Measurements from ENCODE around the gene EBI3. TPM values are rescaled to one million over a fixed set of nuclear protein-coding genes. Genes with fewer than 3 reads are reported as not detected.

Gene EBI3
- total RNA-seq, 1 donor = not detected

GRCh38 chr19:4201798-4202197 lies 27.5 kb upstream of the EBI3 start:
- TF ChIP-seq CTCF (IDR thresholded peaks at IDR 0.05; ENCODE audit: insufficient read depth, low read length) = no peak
- no peak for DNase-seq (ENCODE audit: low read depth)
- no peak overlapping the region for H3K4me3 ChIP-seq (ENCODE audit: low read depth, low read length)

- H3K4me3 ChIP-seq (ENCODE audit: low read depth, low read length) = no peak overlapping the region
- peak; percentile 43 for TF ChIP-seq CTCF (IDR thresholded peaks at IDR 0.05; ENCODE audit: insufficient read depth, low read length)
- peak; percentile 50 for DNase-seq (ENCODE audit: low read depth)
Observed at GRCh38 chr19:4206818-4207484, 22.4 kb upstream of the EBI3 start.

GRCh38 chr19:4208385-4209094 lies 20.8 kb upstream of the EBI3 start:
- no peak for DNase-seq (ENCODE audit: low read depth)
- no peak overlapping the region for H3K4me3 ChIP-seq (ENCODE audit: low read depth, low read length)
- TF ChIP-seq CTCF (IDR thresholded peaks at IDR 0.05; ENCODE audit: insufficient read depth, low read length) = peak; percentile 58

- H3K4me3 ChIP-seq (ENCODE audit: low read depth, low read length) = no peak overlapping the region
- no peak for DNase-seq (ENCODE audit: low read depth)
- TF ChIP-seq CTCF (IDR thresholded peaks at IDR 0.05; ENCODE audit: insufficient read depth, low read length) = no peak
Observed at GRCh38 chr19:4210166-4210731, 19.1 kb upstream of the EBI3 start.

GRCh38 chr19:4213116-4213515 lies 16.2 kb upstream of the EBI3 start:
- DNase-seq (ENCODE audit: low read depth) = no peak
- no peak overlapping the region for H3K4me3 ChIP-seq (ENCODE audit: low read depth, low read length)
- TF ChIP-seq CTCF (IDR thresholded peaks at IDR 0.05; ENCODE audit: insufficient read depth, low read length) = no peak

GRCh38 chr19:4215807-4216206 lies 13.5 kb upstream of the EBI3 start:
- DNase-seq (ENCODE audit: low read depth) = no peak
- no peak overlapping the region for H3K4me3 ChIP-seq (ENCODE audit: low read depth, low read length)
- no peak for TF ChIP-seq CTCF (IDR thresholded peaks at IDR 0.05; ENCODE audit: insufficient read depth, low read length)

All from fibroblast of the aortic adventitia (primary cell).